Midbrain (tissue), 1 donor: ENCODE measurements around the gene ARHGAP25.

ENCODE experiments used
- DNase-seq: peaks from one replicate; lab custom pipeline; 2025; lab: John Stamatoyannopoulos, UW

Gene ARHGAP25

GRCh38 chr2:68831686-68832232 lies 97.1 kb downstream of the ARHGAP25 start:
- DNase-seq, result no peak

- DNase-seq, result peak; percentile 43
These were observed 97.7 kb downstream of the ARHGAP25 start for GRCh38 chr2:68832233-68832869.

DNA sequence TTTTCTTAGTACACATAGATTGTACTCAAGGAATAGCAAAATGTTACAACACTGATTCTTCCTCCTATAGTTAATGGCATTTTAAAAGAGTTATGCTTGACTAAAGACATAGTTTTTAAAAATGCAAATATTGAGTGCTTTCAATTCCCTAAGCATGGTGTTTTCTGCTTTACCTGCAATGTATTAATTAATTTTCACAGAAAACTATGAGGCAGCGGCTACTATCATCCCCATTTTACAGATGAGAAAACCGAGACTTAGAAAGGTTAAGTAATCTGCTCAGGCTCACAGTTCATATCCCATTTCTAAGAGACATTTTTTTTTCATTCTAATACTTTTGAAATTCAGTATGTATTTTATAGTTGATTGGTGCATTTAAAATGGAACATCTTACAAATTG lies 98.6 kb downstream of the ARHGAP25 start:
- no peak for DNase-seq

GRCh38 chr2:68834737-68835376 lies 100.2 kb downstream of the ARHGAP25 start:
- no peak for DNase-seq

DNA sequence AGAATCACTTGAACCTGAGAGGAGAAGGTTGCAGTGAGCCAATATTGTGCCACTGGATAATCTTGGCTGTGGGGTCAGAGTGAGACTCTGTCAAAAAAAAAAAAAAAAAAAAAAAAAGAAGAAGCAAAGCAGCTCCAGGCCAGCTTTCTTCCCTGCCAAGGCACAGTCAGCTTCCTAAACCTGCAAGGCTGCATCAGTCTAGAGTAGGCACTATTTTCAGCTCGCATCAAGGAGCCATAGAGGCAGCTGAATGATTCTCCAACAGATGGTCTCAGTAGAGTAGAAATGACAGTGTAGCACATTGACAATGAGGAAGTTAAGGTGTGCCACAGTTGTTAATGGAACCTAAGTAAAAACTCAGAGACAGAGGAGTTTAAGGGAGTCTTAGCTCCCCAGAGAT lies 101.0 kb downstream of the ARHGAP25 start:
- DNase-seq, result no peak

DNA sequence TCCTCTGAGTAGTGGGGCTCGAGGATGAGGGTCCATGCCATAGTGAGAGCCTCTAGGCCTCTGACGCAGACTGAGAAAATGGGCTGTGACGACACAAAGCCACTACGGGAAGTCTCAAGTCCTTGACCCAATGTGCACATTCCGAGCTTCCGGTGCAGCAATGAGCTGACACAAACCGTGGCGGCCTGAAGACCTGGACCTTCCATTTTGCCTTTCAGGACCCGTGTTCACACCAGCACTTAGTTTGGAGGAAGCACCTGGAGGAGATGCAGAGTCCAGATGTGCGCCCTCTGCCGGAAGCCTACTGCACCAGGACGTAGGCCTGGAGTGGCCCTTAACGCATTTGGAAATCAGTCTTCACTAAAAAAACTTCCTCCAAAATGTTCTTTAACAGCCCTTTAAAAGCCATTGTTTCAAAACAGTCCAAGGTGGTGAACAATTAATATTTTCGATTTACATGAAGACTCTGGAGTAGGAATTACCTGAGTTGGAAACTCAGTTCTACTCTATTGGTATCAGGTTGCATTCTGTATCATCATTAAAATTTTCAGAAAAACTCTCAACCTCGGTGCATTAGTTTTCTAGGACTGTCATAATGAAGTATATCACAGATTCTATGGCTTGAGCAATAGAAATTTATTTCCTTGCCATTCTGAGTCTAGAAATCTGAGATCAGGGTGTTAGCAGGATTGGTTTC lies 102.7 kb downstream of the ARHGAP25 start:
- no peak for DNase-seq

DNA sequence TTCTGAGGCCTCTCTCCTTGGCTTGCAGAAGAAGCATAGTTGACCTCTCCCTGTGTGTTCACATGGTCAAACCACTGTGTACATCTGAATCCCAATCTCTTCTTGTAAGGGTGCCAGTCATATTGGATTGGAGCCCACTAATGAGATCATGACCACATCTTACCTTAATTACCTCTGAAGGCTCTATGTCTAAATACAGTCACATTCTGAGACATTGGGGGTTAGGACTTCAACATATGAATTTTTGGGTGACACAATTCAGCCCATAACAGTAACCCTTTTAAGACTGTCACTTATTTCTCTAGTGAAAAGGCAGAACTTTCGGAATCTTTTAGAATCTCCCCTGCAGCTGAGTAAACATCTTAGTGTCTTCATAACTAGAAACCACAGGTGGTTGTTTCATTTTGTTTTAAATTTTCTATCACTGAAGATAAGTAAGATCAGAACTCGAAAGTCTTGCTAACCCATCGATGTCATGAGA lies 103.3 kb downstream of the ARHGAP25 start:
- DNase-seq, result no peak

- no peak for DNase-seq
These were observed 104.0 kb downstream of the ARHGAP25 start for GRCh38 chr2:68838641-68839040.

DNA sequence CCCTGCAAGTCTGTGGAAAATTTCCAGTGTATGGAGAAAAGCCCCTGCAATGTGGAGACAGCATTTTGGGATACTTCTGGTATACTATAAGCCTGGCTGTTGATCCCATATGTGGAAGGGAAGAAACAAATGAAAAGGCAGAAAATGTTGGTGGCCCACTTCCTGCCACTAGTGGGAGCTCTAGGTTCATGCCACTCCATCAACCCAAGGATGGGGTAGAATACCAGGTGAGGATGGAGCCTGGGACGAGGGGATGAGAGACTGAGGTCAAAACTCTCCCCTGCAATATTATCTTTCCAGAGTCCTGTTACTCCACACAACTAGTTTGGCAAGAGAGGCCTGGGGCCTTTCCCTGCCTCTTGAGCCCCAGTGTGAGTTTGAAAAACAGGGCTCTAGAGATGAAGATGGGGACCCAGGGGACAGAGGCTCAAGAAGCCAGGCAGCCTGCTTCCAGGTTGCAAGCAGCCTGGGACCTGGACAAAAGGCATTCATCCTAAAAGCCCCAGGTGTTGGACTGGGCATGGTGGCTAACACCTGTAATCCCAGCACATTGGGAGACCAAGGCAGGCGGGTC lies 104.7 kb downstream of the ARHGAP25 start:
- DNase-seq, result no peak

DNA sequence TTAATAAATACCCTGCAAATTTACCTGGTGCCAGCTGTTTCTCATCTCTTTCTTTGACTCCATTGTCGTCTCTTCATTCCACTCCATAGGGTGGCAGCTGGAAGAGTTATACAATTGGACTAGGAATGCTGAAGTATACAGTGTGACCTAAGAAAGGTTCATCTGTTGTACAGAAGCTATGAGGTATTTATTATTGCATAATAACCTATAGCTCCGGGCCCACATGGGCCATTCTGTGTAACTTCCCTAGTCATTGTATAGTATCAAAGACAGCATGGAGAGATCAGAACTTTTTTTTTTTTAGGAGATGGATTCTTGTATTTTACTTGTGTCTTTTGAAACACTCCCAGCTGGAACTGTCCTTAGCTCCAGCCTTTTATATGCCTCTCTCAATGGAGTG lies 110.4 kb downstream of the ARHGAP25 start:
- DNase-seq, result no peak

DNA sequence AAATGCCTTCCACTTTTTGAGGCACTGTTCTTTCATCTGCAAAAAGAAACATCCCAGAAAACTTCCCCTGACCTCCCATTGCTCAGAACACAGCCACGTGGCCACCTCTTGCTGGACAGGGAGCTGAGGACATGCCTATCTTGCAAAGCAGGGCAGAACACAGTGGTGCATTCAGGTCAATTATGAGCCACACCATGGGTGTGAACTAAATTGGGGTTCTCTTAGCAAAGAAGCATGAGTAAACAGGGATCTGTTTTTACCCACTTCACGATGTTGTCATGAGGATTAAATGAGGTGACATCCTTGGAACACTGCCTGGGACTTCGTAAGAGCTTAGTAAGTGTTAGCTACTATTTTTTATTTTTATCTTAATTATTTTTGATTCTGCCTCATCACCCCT lies 111.5 kb downstream of the ARHGAP25 start:
- no peak for DNase-seq

- DNase-seq, result no peak
These were observed 113.1 kb downstream of the ARHGAP25 start for GRCh38 chr2:68847751-68848150.

DNA sequence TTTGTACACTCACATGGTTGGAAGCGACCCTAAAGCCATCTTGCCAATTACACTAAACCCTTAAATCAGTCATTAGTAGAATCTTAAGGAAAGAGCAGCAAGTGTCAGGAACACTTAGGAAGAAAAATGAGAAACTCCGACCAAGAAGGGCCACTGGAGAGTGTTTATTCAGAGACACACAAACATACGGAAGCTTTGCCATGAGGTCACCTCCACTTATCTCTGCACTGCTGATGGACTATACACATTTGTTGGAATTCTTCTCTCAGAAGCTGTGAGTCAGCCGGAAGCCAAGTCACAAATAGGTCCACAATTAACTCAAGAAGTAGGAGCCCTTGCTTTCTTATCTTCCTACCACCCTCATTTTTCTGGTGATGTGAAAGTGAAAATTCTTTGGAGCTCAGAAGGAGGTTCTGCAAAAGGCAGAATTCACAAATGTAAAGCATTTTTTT lies 115.0 kb downstream of the ARHGAP25 start:
- DNase-seq, result no peak

GRCh38 chr2:68850524-68850923 lies 115.9 kb downstream of the ARHGAP25 start:
- no peak for DNase-seq

GRCh38 chr2:68853035-68853434 lies 118.4 kb downstream of the ARHGAP25 start:
- no peak for DNase-seq

- DNase-seq, result no peak
These were observed 119.3 kb downstream of the ARHGAP25 start for GRCh38 chr2:68853915-68854314.

DNA sequence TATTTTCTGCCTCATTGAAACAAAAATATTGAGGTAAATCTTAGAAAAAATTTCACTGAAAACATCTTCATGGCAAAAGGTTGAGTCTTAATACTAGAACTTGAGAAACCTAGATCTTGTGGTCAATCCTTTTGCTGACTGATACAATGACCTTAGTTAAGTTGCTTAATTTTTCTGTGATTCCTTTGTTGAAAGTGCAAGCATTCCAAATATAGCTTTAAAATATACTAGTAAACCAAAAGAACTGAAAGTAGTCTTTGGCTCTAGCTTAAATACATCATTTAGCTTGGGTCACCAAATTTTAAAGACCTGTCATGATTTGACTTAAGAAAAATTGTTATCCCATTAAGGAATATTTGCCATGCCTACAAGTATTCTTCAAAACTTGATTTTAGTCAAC lies 119.9 kb downstream of the ARHGAP25 start:
- DNase-seq, result no peak

DNA sequence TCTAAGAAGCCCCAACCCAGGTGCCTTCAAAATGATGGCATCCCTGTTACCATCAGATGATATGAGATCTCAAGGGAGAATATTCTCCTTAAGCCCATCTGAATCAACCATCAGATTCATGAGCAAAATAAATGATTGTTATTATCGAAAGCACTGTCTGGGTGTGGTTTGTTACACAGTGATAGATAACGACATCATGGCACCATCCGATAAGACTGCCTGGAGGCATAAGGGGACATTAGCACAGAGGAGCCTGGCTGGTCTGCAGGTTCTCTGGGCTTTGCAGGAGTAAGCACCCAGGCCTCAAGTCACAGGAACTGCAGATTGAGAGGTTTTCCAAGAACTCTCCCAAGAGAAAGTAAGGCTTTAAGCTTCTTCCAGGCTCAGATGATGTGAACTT lies 120.9 kb downstream of the ARHGAP25 start:
- DNase-seq, result no peak

DNA sequence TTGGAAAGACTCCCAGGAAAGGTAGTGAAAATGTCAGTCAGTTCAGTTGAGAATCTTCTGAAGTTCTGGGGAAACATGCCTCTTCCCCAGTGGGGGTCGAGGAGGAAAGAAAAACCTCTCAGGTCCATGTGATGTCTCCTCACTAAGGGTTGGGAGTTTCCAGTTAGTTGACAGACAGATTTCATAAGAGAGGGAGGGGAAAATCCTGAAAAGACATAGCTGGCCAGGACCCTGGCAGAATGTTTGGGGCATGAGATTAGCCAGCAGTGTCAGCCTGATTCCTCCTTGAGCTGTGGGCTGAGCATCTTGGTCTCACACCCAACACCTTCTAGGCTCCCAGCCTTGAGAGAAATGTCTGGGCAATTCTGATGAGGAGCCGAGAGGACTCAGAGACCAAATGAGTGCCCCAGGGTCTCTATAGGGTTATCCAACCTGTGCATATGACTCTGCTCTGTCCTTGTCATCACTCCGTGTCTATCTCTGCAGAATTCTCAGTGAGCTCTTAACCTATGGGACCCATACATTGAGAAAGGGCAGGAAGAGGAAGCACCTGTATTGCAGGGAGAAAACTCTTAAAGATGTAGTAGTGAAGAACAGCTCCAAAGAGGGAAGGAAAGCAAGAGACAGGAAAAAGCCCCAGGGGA lies 122.7 kb downstream of the ARHGAP25 start:
- DNase-seq, result no peak

DNA sequence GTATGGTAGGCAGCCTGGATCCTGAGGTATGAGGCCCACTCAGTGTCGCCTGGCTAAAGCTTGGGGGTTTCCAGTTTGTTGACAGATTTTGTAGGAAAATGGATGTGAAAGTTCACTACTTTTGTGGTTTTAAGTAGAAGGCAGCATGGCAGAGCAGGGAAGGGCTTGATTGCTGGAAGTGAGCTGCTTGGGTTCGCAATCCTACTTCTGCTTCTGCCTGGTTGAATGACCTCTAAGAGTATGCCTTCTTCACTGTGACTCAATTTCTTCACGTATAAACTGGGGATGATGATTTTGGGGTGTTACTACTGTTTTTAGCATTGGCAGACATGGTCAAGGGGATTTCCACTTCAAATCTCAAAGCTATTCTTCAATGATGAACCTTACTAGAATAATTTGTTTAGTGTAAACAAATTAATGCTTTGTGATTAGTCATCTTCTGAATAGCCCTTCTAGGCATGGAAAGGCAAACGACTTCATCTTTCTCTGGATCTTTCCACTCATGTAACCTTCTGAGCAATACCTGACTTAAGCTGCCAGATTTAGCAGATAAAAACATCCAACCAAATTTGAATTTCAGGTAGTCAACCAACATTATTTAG lies 123.3 kb downstream of the ARHGAP25 start:
- DNase-seq, result no peak

GRCh38 chr2:68860111-68860510 lies 125.5 kb downstream of the ARHGAP25 start:
- DNase-seq, result no peak

DNA sequence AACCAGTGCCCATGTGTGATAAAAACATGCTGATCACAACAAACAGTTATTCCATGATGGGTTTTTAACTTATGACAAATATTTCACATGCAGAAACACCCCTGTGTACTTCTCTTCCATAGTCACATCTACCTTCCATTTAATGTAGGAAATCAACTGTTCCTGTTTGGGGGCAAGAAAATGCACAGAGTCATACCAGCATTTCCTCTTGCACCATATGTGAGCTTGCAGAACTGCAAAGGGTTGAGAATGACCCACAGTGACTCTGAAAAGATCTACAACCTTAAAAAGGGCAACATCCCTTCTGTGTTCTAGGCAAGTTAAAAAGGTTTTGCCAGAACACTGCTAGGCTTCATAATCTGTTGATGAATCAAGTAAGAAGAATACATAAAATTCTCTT lies 126.7 kb downstream of the ARHGAP25 start:
- DNase-seq, result no peak
